Activated T-cell treated with anti-CD3 and anti-CD28 coated beads for 24 hours (primary cell): Measurements from ENCODE around the gene RNPEPL1.

ENCODE experiments used
- DNase-seq: peaks from one replicate; pipeline ENCODE4 v3.0.0-alpha.2; 2020; ENCODE audit warnings: low read depth

The RNPEPL1 gene

GRCh38 chr2:240624950-240625621 is 56.8 kb downstream of the RNPEPL1 start, which contains the start of gene GPR35:
Gene GPR35 (plus strand): TSS chr2:240625480. CDS start chr2:240629953, 4,473 bp downstream.
- peak; percentile 63 for DNase-seq

GRCh38 chr2:240626531-240627300 is 58.4 kb downstream of the RNPEPL1 start:
- no peak for DNase-seq

GRCh38 chr2:240627736-240628506 is 59.6 kb downstream of the RNPEPL1 start:
- DNase-seq = no peak

GRCh38 chr2:240628507-240628807 is 60.2 kb downstream of the RNPEPL1 start:
- DNase-seq = no peak

DNA sequence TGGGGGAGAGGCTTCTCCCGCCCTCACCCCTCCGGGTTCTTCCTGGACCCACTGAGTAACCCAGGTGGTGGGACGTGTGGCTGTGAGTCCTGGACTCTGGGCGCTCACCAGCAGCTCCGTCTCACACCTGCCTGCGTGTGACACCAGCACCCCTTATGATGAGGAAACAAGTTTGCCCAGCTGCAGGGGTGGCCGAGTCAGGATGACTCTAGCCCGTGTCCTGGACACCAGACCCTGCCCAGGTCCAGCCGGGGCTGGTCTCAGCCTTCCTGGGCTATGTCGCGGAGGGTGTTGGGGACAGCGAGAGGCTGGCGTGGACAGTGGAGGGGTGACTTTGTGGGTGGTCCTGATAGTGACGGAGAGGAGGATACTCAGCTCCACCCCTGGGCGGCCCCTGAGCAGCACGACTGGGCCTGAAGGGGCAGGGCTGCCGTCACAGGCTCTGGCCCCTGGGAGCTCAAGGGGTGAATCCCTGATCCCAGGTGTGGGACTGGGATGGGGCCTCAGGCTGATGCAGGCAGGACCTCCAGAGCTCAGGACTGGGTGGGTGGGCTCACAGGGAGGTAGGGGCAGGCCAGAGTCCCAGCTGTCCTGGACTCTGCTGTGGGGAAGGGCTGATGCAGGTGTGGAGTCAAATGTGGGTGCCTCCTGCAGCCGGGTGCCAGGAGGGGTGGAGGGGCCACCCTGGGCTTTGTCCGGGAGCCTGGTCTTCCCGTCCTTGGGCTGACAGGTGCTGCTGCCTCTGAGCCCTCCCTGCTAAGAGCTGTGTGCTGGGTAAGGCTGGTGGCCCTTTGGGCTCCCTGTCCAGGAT is 60.7 kb downstream of the RNPEPL1 start:
- no peak for DNase-seq

DNA sequence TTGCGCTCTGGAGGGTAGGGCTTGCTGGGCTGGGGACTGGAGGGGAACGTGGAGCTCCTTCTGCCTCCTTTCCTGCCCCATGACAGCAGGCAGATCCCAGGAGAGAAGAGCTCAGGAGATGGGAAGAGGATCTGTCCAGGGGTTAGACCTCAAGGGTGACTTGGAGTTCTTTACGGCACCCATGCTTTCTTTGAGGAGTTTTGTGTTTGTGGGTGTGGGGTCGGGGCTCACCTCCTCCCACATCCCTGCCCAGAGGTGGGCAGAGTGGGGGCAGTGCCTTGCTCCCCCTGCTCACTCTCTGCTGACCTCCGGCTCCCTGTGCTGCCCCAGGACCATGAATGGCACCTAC is 61.3 kb downstream of the RNPEPL1 start:
- no peak for DNase-seq

DNA sequence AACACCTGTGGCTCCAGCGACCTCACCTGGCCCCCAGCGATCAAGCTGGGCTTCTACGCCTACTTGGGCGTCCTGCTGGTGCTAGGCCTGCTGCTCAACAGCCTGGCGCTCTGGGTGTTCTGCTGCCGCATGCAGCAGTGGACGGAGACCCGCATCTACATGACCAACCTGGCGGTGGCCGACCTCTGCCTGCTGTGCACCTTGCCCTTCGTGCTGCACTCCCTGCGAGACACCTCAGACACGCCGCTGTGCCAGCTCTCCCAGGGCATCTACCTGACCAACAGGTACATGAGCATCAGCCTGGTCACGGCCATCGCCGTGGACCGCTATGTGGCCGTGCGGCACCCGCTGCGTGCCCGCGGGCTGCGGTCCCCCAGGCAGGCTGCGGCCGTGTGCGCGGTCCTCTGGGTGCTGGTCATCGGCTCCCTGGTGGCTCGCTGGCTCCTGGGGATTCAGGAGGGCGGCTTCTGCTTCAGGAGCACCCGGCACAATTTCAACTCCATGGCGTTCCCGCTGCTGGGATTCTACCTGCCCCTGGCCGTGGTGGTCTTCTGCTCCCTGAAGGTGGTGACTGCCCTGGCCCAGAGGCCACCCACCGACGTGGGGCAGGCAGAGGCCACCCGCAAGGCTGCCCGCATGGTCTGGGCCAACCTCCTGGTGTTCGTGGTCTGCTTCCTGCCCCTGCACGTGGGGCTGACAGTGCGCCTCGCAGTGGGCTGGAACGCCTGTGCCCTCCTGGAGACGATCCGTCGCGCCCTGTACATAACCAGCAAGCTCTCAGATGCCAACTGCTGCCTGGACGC is 61.9 kb downstream of the RNPEPL1 start:
- no peak for DNase-seq
